ENCODE results near the gene CREM. TPM values are rescaled to one million over a fixed set of nuclear protein-coding genes. Genes with fewer than 3 reads are reported as not detected.

The CREM gene
- total RNA-seq, 1 donor from 2014 or later = 19.3 TPM

GRCh38 chr10:35135861-35136260 is 9.2 kb downstream of the CREM start:
- Histone ChIP-seq H3K4me3 (no peak overlapping the region), H3K27me3 (ENCODE audit: low read depth) (no peaks in the 10 kb centered on the region), H3K27ac (no peak overlapping the region), H3K36me3 (no peaks in the 10 kb centered on the region), H3K9me3 (no peaks in the 10 kb centered on the region), H3K4me1 (peaks cover 2% of the 10 kb centered on the region)
- no peak for TF ChIP-seq CTCF (IDR thresholded peaks at IDR 0.05)
- ATAC-seq (no peak), DNase-seq (no peak)
- intact Hi-C loops (cut with DNase I) = no loop called here

- ATAC-seq = peak; percentile 36 to 47
- TF ChIP-seq CTCF (IDR thresholded peaks at IDR 0.05) = no peak
These were observed 9.7 kb downstream of the CREM start for GRCh38 chr10:35136263-35136815.

DNA sequence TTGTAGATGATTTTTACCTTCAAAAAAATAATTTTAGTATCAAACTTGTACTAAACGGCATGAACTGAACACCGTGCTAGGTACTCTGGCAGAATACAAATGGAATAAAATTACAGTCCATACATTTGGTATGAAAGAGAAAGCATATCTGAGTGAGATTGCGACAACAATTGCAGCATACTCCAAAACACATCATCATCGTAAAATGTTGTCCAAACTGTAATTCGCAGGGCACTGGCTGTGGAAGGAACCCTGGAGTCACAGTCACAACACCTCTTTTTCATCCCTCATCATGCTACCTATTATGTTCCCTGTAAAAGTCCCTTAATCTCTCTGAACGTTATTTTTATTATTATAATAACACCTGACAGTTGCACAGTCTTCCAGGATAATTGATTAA is 13.5 kb downstream of the CREM start:
- TF ChIP-seq CTCF (IDR thresholded peaks at IDR 0.05) = no peak
- H3K9me3 ChIP-seq = no peaks in the 10 kb centered on the region
- H3K27ac ChIP-seq = no peak overlapping the region
- H3K36me3 ChIP-seq = no peaks in the 10 kb centered on the region
- H3K4me3 ChIP-seq = no peak overlapping the region
- intact Hi-C loops (cut with DNase I) = no loop called here
- ATAC-seq (no peak), DNase-seq (no peak)
- no peaks in the 10 kb centered on the region for H3K27me3 ChIP-seq (ENCODE audit: low read depth)
- H3K4me1 ChIP-seq = no peaks in the 10 kb centered on the region

More at GRCh38 chr10:35136263-35136815, 9.7 kb downstream of the CREM start:
- no peaks in the 10 kb centered on the region for H3K4me1 ChIP-seq
- intact Hi-C loops (cut with DNase I) = no loop called here
- H3K27me3 ChIP-seq (ENCODE audit: low read depth) = no peaks in the 10 kb centered on the region
- H3K9me3 ChIP-seq = no peaks in the 10 kb centered on the region
- H3K36me3 ChIP-seq = no peaks in the 10 kb centered on the region
- no peak for DNase-seq
- H3K27ac ChIP-seq = no peak overlapping the region
- H3K4me3 ChIP-seq = no peak overlapping the region

DNA sequence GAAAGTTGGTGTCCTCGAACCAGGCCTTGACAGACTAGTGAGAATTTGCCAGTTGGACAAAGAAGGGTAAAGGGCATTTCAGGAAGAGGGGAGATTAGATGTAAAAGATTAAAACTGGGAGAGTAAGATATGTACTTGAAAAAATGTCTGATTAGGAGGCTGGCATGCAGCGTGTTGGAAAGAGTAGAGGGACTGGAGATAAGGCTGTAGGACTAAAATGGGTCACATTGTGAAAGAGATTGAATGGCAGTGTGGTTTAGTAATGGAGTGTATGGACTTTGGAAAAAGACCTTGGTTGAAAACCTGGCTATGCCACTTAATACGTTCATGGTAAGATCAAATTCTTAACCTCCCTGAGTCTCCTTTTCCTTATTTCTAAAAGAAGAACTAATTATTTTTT is 14.1 kb downstream of the CREM start:
- DNase-seq (no peak), ATAC-seq (no peak)
- Histone ChIP-seq H3K9me3 (no peaks in the 10 kb centered on the region), H3K27ac (no peak overlapping the region), H3K4me3 (no peak overlapping the region), H3K36me3 (no peaks in the 10 kb centered on the region), H3K4me1 (no peaks in the 10 kb centered on the region), H3K27me3 (ENCODE audit: low read depth) (no peaks in the 10 kb centered on the region)
- intact Hi-C loops (cut with DNase I) = no loop called here
- TF ChIP-seq CTCF (IDR thresholded peaks at IDR 0.05) = no peak

DNA sequence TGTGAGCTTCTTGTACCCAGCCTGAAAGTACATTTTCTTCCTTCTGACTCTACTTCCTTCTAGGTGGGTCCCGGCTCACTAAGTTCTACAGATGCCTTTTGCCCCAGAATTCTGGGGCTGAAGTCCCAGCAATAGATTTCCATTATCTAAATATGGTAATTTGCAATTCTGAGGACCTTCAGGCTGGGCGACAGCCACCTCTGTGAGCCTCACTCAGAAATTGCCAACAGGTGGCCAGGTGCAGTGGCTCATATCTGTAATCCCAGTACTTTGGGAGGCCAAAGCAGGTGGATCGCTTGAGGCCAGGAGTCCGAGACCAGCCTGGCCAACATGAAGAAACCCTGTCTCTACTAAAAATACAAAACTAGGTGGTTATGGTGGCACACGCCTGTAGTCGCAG is 23.7 kb downstream of the CREM start:
- Histone ChIP-seq H3K4me1 (no peaks in the 10 kb centered on the region), H3K4me3 (no peak overlapping the region), H3K9me3 (no peaks in the 10 kb centered on the region), H3K27ac (no peak overlapping the region), H3K36me3 (no peaks in the 10 kb centered on the region), H3K27me3 (ENCODE audit: low read depth) (no peaks in the 10 kb centered on the region)
- intact Hi-C loops (cut with DNase I) = no loop called here
- no peak for TF ChIP-seq CTCF (IDR thresholded peaks at IDR 0.05)
- no peak for DNase-seq
- ATAC-seq = no peak

DNA sequence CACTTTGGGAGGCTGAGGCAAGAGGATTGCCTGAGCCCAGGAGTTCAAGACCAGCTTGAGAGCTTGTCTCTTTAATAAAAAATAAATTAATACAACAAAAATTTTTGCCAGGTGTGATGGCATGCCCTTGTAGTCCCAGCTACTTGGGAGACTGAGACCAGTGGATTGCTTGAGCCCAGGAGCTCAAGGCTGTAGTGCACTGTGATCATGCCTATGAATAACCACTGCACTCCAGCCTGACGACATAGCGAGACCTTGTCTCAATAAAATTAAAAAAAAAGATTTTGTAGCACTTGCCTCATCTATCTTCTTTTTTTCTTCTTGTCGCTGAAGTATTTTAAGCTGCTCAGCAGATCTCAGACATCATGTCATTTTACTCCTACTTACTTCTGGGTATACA is 26.3 kb downstream of the CREM start:
- intact Hi-C loops (cut with DNase I) = no loop called here
- H3K27ac ChIP-seq = no peak overlapping the region
- no peaks in the 10 kb centered on the region for H3K27me3 ChIP-seq (ENCODE audit: low read depth)
- no peak for DNase-seq
- no peak for ATAC-seq
- H3K4me3 ChIP-seq = no peak overlapping the region
- no peak for TF ChIP-seq CTCF (IDR thresholded peaks at IDR 0.05)
- no peaks in the 10 kb centered on the region for H3K36me3 ChIP-seq
- no peaks in the 10 kb centered on the region for H3K9me3 ChIP-seq
- H3K4me1 ChIP-seq = no peaks in the 10 kb centered on the region

All from lower lobe of right lung (tissue), 2 donors.